ENCODE results near the gene CEP170B.
"Not testable (repeated sequence)": the region's sequence is repeated elsewhere in the genome, so short reads cannot be mapped to it uniquely, and the experiment has no call there.

The CEP170B gene

GRCh38 chr14:104844306-104845032 is 20.6 kb upstream of the CEP170B start:
- no peak for DNase-seq

- DNase-seq: no peak
Observed at GRCh38 chr14:104845033-104845666, 19.9 kb upstream of the CEP170B start.

- no peak for DNase-seq
Observed at GRCh38 chr14:104845834-104846441, 19.1 kb upstream of the CEP170B start.

- no peak for DNase-seq
Observed at GRCh38 chr14:104852280-104852663, 12.8 kb upstream of the CEP170B start.

GRCh38 chr14:104855532-104856090 is 9.5 kb upstream of the CEP170B start:
- DNase-seq: no peak

- no peak for DNase-seq
Observed at GRCh38 chr14:104856157-104856868, 8.8 kb upstream of the CEP170B start.

- no peak for DNase-seq
Observed at GRCh38 chr14:104856869-104857860, 7.9 kb upstream of the CEP170B start.

- DNase-seq: not testable (repeated sequence)
Observed at GRCh38 chr14:104857931-104858330, 7.1 kb upstream of the CEP170B start.

- DNase-seq: no peak
Observed at GRCh38 chr14:104858811-104859426, 6.1 kb upstream of the CEP170B start.

- no peak for DNase-seq
Observed at GRCh38 chr14:104859900-104860299, 5.2 kb upstream of the CEP170B start.

GRCh38 chr14:104860414-104860813 is 4.7 kb upstream of the CEP170B start:
- DNase-seq: no peak

GRCh38 chr14:104863131-104863862 is 1.8 kb upstream of the CEP170B start:
- no peak for DNase-seq

GRCh38 chr14:104863923-104864266 is 1.2 kb upstream of the CEP170B start:
- no peak for DNase-seq

GRCh38 chr14:104864267-104865080 is 594 bp upstream of the CEP170B start:
- DNase-seq: no peak

GRCh38 chr14:104865631-104866441 is 768 bp downstream of the CEP170B start:
- DNase-seq: no peak

- DNase-seq: no peak
Observed at GRCh38 chr14:104866451-104867370, 1.6 kb downstream of the CEP170B start.

GRCh38 chr14:104867371-104868059 is 2.4 kb downstream of the CEP170B start:
- DNase-seq: no peak
